Psoas muscle (tissue), 8 donors: ENCODE results near the gene CDKN1C. TPM values are rescaled to one million over a fixed set of nuclear protein-coding genes. Genes with fewer than 3 reads are reported as not detected.

Source experiments
- ATAC-seq, 4 donors: fragments of 200-7000 bp; cut with Tn5 transposase; one replicate each; pipeline ENCODE4 v1.9.1; 2020; ENCODE audit warnings: moderate library complexity in 3 of 4, mild to moderate bottlenecking in 2 of 4
- DNase-seq, 2 donors: peaks; one replicate each; pipeline ENCODE4 v3.0.0-alpha.2; 2020
- H3K27ac ChIP-seq: fragments of 200-600 bp; one replicate; pipeline ENCODE4 v1.8.0; 2022
- H3K27me3 ChIP-seq, 3 donors: fragments of 200-600 bp in 1 of 3; one replicate each; pipeline versions ENCODE4 v1.6.1 to v1.8.0; 2013 to 2022; ENCODE audit warnings: low read length in 2 of 3, mild to moderate bottlenecking in 2 of 3, moderate library complexity in 1 of 3; ENCODE audit not compliant: insufficient read depth in 3 of 3
- H3K36me3 ChIP-seq, 2 donors: fragments of 200-600 bp in 1 of 2; one replicate each; pipeline versions ENCODE4 v1.6.1 to v1.8.0; 2013 to 2022; ENCODE audit warnings: low read depth in 1 of 2, mild to moderate bottlenecking in 1 of 2, moderate library complexity in 1 of 2; ENCODE audit not compliant: insufficient read depth in 1 of 2
- H3K4me1 ChIP-seq: fragments of 200-600 bp; one replicate; pipeline ENCODE4 v1.8.0; 2022
- H3K4me3 ChIP-seq: fragments of 200-600 bp; one replicate; pipeline ENCODE4 v1.8.0; 2022; ENCODE audit warnings: mild to moderate bottlenecking
- H3K9me3 ChIP-seq: fragments of 200-600 bp; one replicate; pipeline ENCODE4 v1.8.0; 2022
- WGBS, 3 donors: extraction: QIAGEN DNeasy Blood & Tissue Kit; methylation state at CpG; one replicate each; pipeline versions ENCODE4 v1.1.6 to v1.1.7; 2013; 5-methylcytosine and 5-hydroxymethylcytosine counted together
- intact Hi-C, 2 donors: fragments of 100-400 bp; cut with DNase I; formaldehyde crosslinking; loops; one replicate each; pipeline versions ENCODE4 v1.11.0 to v1.14.2; 2022
- polyA plus RNA-seq, 3 donors: library from polyadenylated mRNA; stranded (reverse); fragments of 200-250 nt; gene quantifications; one replicate each; pipeline ENCODE4 v1.2.3, GENCODE V29; 2013
- total RNA-seq, 4 donors: library from RNA; stranded (reverse); fragmentation: NEBNext Ultra II Directional in 2 of 4; extraction: Animal tissue kit (Norgen Biotek cat#: 25700) in 2 of 4; gene quantifications; one replicate each; pipeline versions ENCODE4 v1.2.1 to v1.2.4, GENCODE V29; 2021 to 2023
- TF ChIP-seq, protein P1 (sequence below): fragments of 200-600 bp; IDR thresholded peaks from one replicate; pipeline ENCODE4 v1.8.0; 2022; ENCODE audit warnings: antibody characterized with exemption
- donor health status: healthy with polysubstance abuse.
- donor health status: DM: no; HTN: no; CAD: no; lungs with moderate emphysema.
- donor health status: Bipolar disorder and iron deficiency.
- donor health status: healthy.
- donor health status: DM: yes; HTN: yes; CAD: no.
- donor health status: DM: no; HTN: no; CAD: no.
- donor health status: DM: no; HTN: no; CAD: no.
- donor health status: DM: yes; HTN: yes; CAD: no.

Gene CDKN1C
- total and polyA plus RNA-seq, 7 donors: 14.3 to 49.4 (median 29.9) TPM

DNA sequence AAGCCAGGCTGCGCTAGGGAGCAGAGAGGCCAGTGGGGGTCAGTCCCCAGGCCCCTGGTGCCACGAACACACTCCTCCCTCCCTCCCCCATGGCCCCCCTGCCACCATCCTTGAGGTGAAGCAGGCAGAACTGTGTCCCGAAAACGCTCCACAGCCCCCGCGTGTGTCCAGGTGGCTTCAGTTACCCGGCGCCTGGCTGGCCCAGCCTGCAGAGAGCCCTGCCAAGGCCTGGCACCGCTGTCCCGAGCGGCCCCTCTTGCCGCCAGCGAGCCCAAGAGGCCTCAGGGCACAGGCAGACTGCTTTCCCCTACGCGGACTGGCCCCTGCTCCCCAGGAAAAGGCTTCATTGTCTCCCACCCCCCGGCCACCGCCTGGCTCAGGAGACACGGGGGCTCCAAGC is 27.7 kb downstream of the CDKN1C start:
- no peak for DNase-seq
- TF ChIP-seq, protein P1, sequence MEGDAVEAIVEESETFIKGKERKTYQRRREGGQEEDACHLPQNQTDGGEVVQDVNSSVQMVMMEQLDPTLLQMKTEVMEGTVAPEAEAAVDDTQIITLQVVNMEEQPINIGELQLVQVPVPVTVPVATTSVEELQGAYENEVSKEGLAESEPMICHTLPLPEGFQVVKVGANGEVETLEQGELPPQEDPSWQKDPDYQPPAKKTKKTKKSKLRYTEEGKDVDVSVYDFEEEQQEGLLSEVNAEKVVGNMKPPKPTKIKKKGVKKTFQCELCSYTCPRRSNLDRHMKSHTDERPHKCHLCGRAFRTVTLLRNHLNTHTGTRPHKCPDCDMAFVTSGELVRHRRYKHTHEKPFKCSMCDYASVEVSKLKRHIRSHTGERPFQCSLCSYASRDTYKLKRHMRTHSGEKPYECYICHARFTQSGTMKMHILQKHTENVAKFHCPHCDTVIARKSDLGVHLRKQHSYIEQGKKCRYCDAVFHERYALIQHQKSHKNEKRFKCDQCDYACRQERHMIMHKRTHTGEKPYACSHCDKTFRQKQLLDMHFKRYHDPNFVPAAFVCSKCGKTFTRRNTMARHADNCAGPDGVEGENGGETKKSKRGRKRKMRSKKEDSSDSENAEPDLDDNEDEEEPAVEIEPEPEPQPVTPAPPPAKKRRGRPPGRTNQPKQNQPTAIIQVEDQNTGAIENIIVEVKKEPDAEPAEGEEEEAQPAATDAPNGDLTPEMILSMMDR: no peak
- Histone ChIP-seq H3K27ac (no peak overlapping the region), H3K4me3 (peak overlapping the region; percentile 22), H3K4me1 (no peaks in the 10 kb centered on the region), H3K27me3 (peaks cover 0 to 5% (median 4%) of the 10 kb centered on the region in 3 donors), H3K36me3 (no peaks in the 10 kb centered on the region), H3K9me3 (no peaks in the 10 kb centered on the region)
- intact Hi-C loops: no loop called here
- WGBS, 3 donors: 31 to 42% (median 39%) methylated on average over 18 of the region's 18 CpGs
- ATAC-seq: peak; percentile 31 to 66 (median 56)

DNA sequence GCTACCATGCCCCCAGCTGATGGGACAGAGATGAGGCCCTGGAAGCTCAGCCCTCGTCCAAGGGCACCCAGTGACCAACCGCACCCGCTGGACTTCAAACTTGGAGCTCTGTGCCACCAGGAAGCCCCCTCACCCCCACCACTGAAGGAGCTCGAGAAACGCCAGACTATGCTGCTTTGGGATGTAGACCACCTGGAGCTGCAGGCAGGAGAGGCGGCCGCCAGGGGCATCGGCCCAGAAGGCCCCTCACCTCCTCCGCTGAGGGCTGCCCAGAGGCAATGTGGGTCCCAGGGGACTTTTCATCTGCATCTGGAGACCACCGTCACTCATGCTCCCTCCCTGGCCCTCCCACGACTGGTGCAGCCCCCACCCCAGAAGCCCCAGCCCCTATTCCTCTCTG is 28.3 kb downstream of the CDKN1C start:
- Histone ChIP-seq H3K4me3 (no peak overlapping the region), H3K27me3 (peaks cover 0 to 4% (median under 1%) of the 10 kb centered on the region in 3 donors), H3K4me1 (no peaks in the 10 kb centered on the region), H3K27ac (no peak overlapping the region), H3K9me3 (no peaks in the 10 kb centered on the region), H3K36me3 (no peaks in the 10 kb centered on the region)
- intact Hi-C loops: no loop called here
- DNase-seq (no peak), ATAC-seq (no peak)
- TF ChIP-seq, protein P1: no peak
- WGBS, 3 donors: 89 to 90% (median 89%) methylated on average over 11 of the region's 11 CpGs

DNA sequence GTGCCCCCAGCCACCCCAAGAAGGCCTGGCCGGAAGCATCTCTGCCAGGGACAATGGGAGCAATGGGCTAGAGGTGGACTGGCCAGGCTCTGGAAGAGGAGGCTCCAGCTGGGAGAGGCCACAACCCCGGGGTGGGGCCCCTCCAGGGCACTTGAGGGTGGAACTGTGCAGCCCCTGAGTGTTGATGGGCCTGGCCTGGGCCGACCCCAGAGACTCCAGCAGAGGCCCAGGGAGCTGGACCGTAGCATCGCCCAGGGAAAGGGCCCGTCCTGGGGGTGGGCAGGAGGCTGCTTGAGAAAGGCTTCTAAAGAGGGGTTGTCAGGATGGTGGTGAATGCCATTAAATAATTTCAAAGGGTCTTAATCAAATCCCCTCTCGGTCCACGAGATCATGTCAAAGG is 30.4 kb downstream of the CDKN1C start:
- Histone ChIP-seq H3K9me3 (no peaks in the 10 kb centered on the region), H3K27me3 (no peaks in the 10 kb centered on the region), H3K36me3 (no peaks in the 10 kb centered on the region), H3K4me3 (no peak overlapping the region), H3K27ac (no peak overlapping the region), H3K4me1 (no peaks in the 10 kb centered on the region)
- DNase-seq (no peak), ATAC-seq (no peak)
- WGBS, 3 donors: 91 to 94% (median 91%) methylated on average over 8 of the region's 8 CpGs
- intact Hi-C loops: no loop called here
- TF ChIP-seq, protein P1: no peak

DNA sequence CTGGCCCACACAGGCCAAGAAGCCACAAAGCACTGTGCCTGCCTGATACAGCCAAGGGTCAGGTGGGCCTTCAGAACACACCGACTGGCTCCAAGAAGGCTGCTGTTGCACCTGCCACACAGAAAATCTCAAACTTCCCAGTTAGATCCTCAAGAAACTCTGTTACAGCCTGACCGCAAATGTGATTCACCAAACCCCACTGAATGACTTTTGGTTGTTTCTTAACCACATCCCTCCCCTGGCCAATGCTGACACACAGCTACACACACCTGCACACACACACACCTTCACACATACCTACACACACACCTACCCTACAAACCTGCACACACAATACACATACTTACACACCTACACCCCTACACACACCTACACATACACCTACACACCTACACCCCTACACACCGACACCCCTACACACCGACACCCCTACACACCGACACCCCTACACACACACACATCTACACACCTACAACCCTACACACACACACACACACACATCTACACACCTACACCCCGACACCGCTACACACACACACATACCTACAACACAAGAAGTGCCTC is 31.5 kb downstream of the CDKN1C start:
- Histone ChIP-seq H3K36me3 (no peaks in the 10 kb centered on the region), H3K4me1 (no peaks in the 10 kb centered on the region), H3K27ac (no peak overlapping the region), H3K27me3 (no peaks in the 10 kb centered on the region), H3K4me3 (no peak overlapping the region), H3K9me3 (no peaks in the 10 kb centered on the region)
- no peak for ATAC-seq
- TF ChIP-seq, protein P1: no peak
- intact Hi-C loops: no loop called here
- no peak for DNase-seq
- WGBS, 3 donors: 82 to 100% (median 98%) methylated on average over 7 of the region's 7 CpGs

DNA sequence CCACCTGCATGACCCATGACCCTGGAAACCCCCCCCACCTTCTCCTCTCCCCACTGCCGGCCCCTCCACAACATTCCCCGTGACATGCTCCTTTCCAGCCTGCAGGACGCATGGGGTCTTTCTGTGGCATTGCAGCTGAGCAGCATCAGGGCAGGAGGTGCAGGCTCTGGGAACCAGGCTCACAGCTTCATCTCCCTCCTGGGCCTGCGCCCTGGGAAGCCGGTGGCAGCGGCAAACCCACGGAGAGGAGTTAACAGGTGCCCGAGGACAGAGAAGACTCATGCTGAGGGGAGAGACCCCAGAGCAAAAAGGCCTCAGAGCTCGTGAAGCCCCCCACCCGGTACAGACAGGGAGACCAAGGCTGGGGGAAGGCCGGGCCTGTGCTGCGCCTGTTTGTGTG is 32.2 kb downstream of the CDKN1C start:
- WGBS, 3 donors: 95 to 96% (median 96%) methylated on average over 12 of the region's 12 CpGs
- no peak for ATAC-seq

More for the DNA sequence above, 32.2 kb downstream of the CDKN1C start:
- intact Hi-C loops: no loop called here
- Histone ChIP-seq H3K27ac (no peak overlapping the region), H3K4me3 (no peak overlapping the region), H3K27me3 (no peaks in the 10 kb centered on the region), H3K36me3 (no peaks in the 10 kb centered on the region), H3K9me3 (no peaks in the 10 kb centered on the region), H3K4me1 (no peaks in the 10 kb centered on the region)
- TF ChIP-seq, protein P1: no peak
- no peak for DNase-seq
